WTC11 (cell line): ENCODE data around the gene LTBP1. TPM values are rescaled to one million over a fixed set of nuclear protein-coding genes. Genes with fewer than 3 reads are reported as not detected.

Experiments used
- ATAC-seq: fragments of 200-7000 bp; cut with Tn5 transposase; 2 replicates; pipeline ENCODE4 v1.10.0; 2021; ENCODE audit warnings: mild to moderate bottlenecking, moderate library complexity
- CTCF ChIA-PET: fragments of 300-600 bp; sonication (Branson Sonifier 250); formaldehyde crosslinking; loops from one replicate; lab custom pipeline; 2021; ENCODE audit warnings: antibody characterized with exemption; lab: Charles Lee
- POLR2A ChIA-PET: fragments of 350-600 bp; sonication (Branson Sonifier 250); formaldehyde crosslinking; loops from one replicate; lab custom pipeline; 2021; ENCODE audit warnings: antibody characterized with exemption; lab: Charles Lee
- DNase-seq: peaks from one replicate; pipeline ENCODE4 v3.0.0; 2021; ENCODE audit warnings: low spot score
- H3K27ac Mint-ChIP-seq: 2 replicates; pipeline ENCODE4 v1.8.0; 2021; ENCODE audit warnings: mixed read lengths
- H3K27me3 Mint-ChIP-seq: 2 replicates; pipeline ENCODE4 v1.8.0; 2021; ENCODE audit warnings: low read depth, mild to moderate bottlenecking, moderate library complexity, mixed read lengths
- H3K36me3 Mint-ChIP-seq: 2 replicates; pipeline ENCODE4 v1.8.0; 2021; ENCODE audit warnings: mixed read lengths
- H3K4me1 Mint-ChIP-seq: 2 replicates; pipeline ENCODE4 v1.8.0; 2022; ENCODE audit warnings: mixed read lengths
- H3K4me3 Mint-ChIP-seq: 2 replicates; pipeline ENCODE4 v1.8.0; 2021; ENCODE audit warnings: mild to moderate bottlenecking, moderate library complexity, mixed read lengths
- H3K9me3 Mint-ChIP-seq: 2 replicates; pipeline ENCODE4 v1.8.0; 2021; ENCODE audit warnings: mixed read lengths
- GABPB1 ChIP-seq: sonication (generic); formaldehyde crosslinking; IDR thresholded peaks from 2 replicates; pipeline ENCODE4 v1.8.1; 2023; ENCODE audit warnings: mild to moderate bottlenecking, missing genetic modification reagents
- RELA ChIP-seq: sonication (generic); formaldehyde crosslinking; IDR thresholded peaks from 2 replicates; pipeline ENCODE4 v1.8.1; 2022; ENCODE audit warnings: missing genetic modification reagents, mild to moderate bottlenecking, borderline replicate concordance
- ZBTB21 ChIP-seq: sonication (generic); formaldehyde crosslinking; IDR thresholded peaks from 2 replicates; pipeline ENCODE4 v1.8.1; 2023; ENCODE audit warnings: mild to moderate bottlenecking, missing genetic modification reagents, borderline replicate concordance
- total RNA-seq: library from RNA; stranded (reverse); gene quantifications from 3 replicates; pipeline ENCODE4 v1.2.3, GENCODE V29; 2021
- TF ChIP-seq, protein P1 (sequence below): sonication (generic); formaldehyde crosslinking; IDR thresholded peaks from 2 replicates; pipeline ENCODE4 v1.8.0; 2022; ENCODE audit warnings: mild to moderate bottlenecking, missing genetic modification reagents
- TF ChIP-seq, protein P2 (sequence below): sonication (generic); formaldehyde crosslinking; IDR thresholded peaks from 2 replicates; pipeline ENCODE4 v1.8.0; 2023; ENCODE audit warnings: missing genetic modification reagents, mild to moderate bottlenecking, borderline replicate concordance
- TF ChIP-seq, protein P3 (sequence below): sonication (generic); formaldehyde crosslinking; IDR thresholded peaks from 2 replicates; pipeline ENCODE4 v1.8.1; 2023; ENCODE audit warnings: mild to moderate bottlenecking, moderate library complexity, missing genetic modification reagents
- TF ChIP-seq, protein P4 (sequence below): sonication (generic); formaldehyde crosslinking; IDR thresholded peaks from 2 replicates; pipeline ENCODE4 v1.8.0; 2023; ENCODE audit warnings: mild to moderate bottlenecking, missing genetic modification reagents
- TF ChIP-seq, protein P5 (sequence below): sonication (generic); formaldehyde crosslinking; IDR thresholded peaks from 2 replicates; pipeline ENCODE4 v1.8.1; 2022; ENCODE audit warnings: low read depth, missing genetic modification reagents, borderline replicate concordance
- TF ChIP-seq, protein P6 (sequence below): sonication (generic); formaldehyde crosslinking; IDR thresholded peaks from 2 replicates; pipeline ENCODE4 v1.8.1; 2023; ENCODE audit warnings: mild to moderate bottlenecking, missing genetic modification reagents
- TF ChIP-seq, protein P7 (sequence below): sonication (generic); formaldehyde crosslinking; IDR thresholded peaks from 2 replicates; pipeline ENCODE4 v1.8.0; 2022; ENCODE audit warnings: mild to moderate bottlenecking, missing genetic modification reagents
- TF ChIP-seq, protein P8 (sequence below): fragments of 250-450 bp; sonication (Bioruptor Pico); IDR thresholded peaks from 2 replicates; pipeline ENCODE4 v1.8.0; 2021; ENCODE audit warnings: mild to moderate bottlenecking
- TF ChIP-seq, protein P9 (sequence below): fragments of 200-600 bp; IDR thresholded peaks from 2 replicates; pipeline ENCODE4 v1.8.0; 2022; ENCODE audit warnings: antibody characterized with exemption

The LTBP1 gene
- total RNA-seq, 1 experiment from 2014 or later = 33.6 TPM

DNA sequence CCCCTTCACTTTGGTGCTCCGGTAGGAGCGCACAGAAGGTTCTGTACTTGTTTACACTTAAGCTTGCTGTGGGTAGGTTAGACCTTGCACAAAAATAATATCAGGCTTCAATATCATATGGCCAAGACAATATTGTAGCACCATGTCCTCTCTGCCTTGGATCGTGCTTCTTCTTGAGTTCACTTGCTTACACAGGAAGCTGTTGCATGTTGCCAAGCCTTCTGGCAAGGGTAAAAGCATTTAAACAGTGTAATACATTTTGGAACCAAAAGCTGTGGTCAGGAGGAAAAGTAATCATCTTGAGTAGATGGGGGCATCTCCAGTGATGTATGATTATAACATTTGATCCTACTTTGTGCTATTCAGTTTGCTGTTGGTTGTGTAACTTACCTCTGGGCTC is 197.5 kb downstream of the LTBP1 start (continued):
- TF ChIP-seq ZBTB21 (CRISPR knock-in tag) (no peak), GABPB1 (CRISPR knock-in tag) (no peak)
- TF ChIP-seq, protein P1, sequence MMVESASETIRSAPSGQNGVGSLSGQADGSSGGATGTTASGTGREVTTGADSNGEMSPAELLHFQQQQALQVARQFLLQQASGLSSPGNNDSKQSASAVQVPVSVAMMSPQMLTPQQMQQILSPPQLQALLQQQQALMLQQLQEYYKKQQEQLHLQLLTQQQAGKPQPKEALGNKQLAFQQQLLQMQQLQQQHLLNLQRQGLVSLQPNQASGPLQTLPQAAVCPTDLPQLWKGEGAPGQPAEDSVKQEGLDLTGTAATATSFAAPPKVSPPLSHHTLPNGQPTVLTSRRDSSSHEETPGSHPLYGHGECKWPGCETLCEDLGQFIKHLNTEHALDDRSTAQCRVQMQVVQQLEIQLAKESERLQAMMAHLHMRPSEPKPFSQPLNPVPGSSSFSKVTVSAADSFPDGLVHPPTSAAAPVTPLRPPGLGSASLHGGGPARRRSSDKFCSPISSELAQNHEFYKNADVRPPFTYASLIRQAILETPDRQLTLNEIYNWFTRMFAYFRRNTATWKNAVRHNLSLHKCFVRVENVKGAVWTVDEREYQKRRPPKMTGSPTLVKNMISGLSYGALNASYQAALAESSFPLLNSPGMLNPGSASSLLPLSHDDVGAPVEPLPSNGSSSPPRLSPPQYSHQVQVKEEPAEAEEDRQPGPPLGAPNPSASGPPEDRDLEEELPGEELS (CRISPR knock-in tag) = no peak

DNA sequence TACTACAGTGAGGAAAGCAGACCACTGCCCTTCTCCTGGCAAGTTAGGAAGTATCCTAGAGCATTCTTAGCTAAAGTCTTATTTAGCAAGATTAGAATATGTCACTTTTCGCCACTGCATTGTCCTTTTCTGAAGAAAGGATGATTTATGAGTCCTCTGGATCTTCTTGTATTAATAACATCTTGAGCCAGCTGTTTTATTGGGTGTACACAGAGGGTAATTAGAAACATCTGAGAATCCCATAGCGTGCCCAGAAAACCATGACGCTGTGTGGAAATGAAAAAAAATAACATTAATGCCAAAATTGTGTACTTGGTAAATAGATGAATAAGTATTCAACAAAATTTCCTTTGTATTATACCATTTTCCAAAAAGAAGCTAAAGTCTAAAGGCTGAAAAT is 198.7 kb downstream of the LTBP1 start:
- H3K4me3 Mint-ChIP-seq = no peak overlapping the region
- TF ChIP-seq, protein P2, sequence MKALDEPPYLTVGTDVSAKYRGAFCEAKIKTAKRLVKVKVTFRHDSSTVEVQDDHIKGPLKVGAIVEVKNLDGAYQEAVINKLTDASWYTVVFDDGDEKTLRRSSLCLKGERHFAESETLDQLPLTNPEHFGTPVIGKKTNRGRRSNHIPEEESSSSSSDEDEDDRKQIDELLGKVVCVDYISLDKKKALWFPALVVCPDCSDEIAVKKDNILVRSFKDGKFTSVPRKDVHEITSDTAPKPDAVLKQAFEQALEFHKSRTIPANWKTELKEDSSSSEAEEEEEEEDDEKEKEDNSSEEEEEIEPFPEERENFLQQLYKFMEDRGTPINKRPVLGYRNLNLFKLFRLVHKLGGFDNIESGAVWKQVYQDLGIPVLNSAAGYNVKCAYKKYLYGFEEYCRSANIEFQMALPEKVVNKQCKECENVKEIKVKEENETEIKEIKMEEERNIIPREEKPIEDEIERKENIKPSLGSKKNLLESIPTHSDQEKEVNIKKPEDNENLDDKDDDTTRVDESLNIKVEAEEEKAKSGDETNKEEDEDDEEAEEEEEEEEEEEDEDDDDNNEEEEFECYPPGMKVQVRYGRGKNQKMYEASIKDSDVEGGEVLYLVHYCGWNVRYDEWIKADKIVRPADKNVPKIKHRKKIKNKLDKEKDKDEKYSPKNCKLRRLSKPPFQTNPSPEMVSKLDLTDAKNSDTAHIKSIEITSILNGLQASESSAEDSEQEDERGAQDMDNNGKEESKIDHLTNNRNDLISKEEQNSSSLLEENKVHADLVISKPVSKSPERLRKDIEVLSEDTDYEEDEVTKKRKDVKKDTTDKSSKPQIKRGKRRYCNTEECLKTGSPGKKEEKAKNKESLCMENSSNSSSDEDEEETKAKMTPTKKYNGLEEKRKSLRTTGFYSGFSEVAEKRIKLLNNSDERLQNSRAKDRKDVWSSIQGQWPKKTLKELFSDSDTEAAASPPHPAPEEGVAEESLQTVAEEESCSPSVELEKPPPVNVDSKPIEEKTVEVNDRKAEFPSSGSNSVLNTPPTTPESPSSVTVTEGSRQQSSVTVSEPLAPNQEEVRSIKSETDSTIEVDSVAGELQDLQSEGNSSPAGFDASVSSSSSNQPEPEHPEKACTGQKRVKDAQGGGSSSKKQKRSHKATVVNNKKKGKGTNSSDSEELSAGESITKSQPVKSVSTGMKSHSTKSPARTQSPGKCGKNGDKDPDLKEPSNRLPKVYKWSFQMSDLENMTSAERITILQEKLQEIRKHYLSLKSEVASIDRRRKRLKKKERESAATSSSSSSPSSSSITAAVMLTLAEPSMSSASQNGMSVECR (CRISPR knock-in tag) = no peak
- TF ChIP-seq, protein P3, sequence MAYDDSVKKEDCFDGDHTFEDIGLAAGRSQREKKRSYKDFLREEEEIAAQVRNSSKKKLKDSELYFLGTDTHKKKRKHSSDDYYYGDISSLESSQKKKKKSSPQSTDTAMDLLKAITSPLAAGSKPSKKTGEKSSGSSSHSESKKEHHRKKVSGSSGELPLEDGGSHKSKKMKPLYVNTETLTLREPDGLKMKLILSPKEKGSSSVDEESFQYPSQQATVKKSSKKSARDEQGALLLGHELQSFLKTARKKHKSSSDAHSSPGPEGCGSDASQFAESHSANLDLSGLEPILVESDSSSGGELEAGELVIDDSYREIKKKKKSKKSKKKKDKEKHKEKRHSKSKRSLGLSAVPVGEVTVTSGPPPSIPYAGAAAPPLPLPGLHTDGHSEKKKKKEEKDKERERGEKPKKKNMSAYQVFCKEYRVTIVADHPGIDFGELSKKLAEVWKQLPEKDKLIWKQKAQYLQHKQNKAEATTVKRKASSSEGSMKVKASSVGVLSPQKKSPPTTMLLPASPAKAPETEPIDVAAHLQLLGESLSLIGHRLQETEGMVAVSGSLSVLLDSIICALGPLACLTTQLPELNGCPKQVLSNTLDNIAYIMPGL (CRISPR knock-in tag) = no peak
- POLR2A ChIA-PET = no interaction called here

DNA sequence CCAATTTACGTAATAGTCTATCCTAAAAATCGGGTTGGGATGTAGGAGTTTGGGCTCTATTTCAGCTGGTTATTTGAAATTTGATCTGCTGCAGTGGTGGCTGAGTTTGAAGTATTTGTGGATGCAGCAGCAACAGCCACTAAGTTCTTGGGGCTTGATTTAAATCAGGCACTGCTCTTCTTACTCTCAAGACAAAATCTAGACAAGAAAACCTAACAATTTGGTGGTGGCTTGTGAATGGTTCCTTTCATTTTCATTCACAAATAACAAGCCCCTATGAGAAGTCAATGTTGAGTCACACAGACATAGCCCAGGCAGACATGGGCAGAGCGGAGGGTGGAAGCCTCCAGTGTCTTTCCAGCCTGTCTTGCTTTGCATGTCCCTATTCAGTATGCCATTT is 199.3 kb downstream of the LTBP1 start:
- ChIA-PET POLR2A (no interaction called here), CTCF (no interaction called here)
- TF ChIP-seq, protein P4, sequence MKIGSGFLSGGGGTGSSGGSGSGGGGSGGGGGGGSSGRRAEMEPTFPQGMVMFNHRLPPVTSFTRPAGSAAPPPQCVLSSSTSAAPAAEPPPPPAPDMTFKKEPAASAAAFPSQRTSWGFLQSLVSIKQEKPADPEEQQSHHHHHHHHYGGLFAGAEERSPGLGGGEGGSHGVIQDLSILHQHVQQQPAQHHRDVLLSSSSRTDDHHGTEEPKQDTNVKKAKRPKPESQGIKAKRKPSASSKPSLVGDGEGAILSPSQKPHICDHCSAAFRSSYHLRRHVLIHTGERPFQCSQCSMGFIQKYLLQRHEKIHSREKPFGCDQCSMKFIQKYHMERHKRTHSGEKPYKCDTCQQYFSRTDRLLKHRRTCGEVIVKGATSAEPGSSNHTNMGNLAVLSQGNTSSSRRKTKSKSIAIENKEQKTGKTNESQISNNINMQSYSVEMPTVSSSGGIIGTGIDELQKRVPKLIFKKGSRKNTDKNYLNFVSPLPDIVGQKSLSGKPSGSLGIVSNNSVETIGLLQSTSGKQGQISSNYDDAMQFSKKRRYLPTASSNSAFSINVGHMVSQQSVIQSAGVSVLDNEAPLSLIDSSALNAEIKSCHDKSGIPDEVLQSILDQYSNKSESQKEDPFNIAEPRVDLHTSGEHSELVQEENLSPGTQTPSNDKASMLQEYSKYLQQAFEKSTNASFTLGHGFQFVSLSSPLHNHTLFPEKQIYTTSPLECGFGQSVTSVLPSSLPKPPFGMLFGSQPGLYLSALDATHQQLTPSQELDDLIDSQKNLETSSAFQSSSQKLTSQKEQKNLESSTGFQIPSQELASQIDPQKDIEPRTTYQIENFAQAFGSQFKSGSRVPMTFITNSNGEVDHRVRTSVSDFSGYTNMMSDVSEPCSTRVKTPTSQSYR (CRISPR knock-in tag) = no peak
- TF ChIP-seq, protein P5, sequence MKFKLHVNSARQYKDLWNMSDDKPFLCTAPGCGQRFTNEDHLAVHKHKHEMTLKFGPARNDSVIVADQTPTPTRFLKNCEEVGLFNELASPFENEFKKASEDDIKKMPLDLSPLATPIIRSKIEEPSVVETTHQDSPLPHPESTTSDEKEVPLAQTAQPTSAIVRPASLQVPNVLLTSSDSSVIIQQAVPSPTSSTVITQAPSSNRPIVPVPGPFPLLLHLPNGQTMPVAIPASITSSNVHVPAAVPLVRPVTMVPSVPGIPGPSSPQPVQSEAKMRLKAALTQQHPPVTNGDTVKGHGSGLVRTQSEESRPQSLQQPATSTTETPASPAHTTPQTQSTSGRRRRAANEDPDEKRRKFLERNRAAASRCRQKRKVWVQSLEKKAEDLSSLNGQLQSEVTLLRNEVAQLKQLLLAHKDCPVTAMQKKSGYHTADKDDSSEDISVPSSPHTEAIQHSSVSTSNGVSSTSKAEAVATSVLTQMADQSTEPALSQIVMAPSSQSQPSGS (CRISPR knock-in tag) = no peak
- TF ChIP-seq, protein P6, sequence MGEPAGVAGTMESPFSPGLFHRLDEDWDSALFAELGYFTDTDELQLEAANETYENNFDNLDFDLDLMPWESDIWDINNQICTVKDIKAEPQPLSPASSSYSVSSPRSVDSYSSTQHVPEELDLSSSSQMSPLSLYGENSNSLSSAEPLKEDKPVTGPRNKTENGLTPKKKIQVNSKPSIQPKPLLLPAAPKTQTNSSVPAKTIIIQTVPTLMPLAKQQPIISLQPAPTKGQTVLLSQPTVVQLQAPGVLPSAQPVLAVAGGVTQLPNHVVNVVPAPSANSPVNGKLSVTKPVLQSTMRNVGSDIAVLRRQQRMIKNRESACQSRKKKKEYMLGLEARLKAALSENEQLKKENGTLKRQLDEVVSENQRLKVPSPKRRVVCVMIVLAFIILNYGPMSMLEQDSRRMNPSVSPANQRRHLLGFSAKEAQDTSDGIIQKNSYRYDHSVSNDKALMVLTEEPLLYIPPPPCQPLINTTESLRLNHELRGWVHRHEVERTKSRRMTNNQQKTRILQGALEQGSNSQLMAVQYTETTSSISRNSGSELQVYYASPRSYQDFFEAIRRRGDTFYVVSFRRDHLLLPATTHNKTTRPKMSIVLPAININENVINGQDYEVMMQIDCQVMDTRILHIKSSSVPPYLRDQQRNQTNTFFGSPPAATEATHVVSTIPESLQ = no peak
- TF ChIP-seq, protein P7, sequence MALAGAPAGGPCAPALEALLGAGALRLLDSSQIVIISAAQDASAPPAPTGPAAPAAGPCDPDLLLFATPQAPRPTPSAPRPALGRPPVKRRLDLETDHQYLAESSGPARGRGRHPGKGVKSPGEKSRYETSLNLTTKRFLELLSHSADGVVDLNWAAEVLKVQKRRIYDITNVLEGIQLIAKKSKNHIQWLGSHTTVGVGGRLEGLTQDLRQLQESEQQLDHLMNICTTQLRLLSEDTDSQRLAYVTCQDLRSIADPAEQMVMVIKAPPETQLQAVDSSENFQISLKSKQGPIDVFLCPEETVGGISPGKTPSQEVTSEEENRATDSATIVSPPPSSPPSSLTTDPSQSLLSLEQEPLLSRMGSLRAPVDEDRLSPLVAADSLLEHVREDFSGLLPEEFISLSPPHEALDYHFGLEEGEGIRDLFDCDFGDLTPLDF (CRISPR knock-in tag) = no peak
- TF ChIP-seq, protein P8, sequence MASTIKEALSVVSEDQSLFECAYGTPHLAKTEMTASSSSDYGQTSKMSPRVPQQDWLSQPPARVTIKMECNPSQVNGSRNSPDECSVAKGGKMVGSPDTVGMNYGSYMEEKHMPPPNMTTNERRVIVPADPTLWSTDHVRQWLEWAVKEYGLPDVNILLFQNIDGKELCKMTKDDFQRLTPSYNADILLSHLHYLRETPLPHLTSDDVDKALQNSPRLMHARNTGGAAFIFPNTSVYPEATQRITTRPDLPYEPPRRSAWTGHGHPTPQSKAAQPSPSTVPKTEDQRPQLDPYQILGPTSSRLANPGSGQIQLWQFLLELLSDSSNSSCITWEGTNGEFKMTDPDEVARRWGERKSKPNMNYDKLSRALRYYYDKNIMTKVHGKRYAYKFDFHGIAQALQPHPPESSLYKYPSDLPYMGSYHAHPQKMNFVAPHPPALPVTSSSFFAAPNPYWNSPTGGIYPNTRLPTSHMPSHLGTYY (CRISPR knock-in tag) = no peak
- TF ChIP-seq, protein P9, sequence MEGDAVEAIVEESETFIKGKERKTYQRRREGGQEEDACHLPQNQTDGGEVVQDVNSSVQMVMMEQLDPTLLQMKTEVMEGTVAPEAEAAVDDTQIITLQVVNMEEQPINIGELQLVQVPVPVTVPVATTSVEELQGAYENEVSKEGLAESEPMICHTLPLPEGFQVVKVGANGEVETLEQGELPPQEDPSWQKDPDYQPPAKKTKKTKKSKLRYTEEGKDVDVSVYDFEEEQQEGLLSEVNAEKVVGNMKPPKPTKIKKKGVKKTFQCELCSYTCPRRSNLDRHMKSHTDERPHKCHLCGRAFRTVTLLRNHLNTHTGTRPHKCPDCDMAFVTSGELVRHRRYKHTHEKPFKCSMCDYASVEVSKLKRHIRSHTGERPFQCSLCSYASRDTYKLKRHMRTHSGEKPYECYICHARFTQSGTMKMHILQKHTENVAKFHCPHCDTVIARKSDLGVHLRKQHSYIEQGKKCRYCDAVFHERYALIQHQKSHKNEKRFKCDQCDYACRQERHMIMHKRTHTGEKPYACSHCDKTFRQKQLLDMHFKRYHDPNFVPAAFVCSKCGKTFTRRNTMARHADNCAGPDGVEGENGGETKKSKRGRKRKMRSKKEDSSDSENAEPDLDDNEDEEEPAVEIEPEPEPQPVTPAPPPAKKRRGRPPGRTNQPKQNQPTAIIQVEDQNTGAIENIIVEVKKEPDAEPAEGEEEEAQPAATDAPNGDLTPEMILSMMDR = no peak
- TF ChIP-seq RELA = no peak
- Mint-ChIP-seq H3K36me3 (no peaks in the 10 kb centered on the region), H3K9me3 (no peaks in the 10 kb centered on the region), H3K27ac (peak overlapping the region; percentile 17; the same call in 1 of the 2 replicates), H3K27me3 (no peaks in the 10 kb centered on the region), H3K4me3 (no peak overlapping the region), H3K4me1 (peaks cover 13% of the 10 kb centered on the region)
- ATAC-seq (no peak), DNase-seq (no peak)

More for the DNA sequence above, 198.7 kb downstream of the LTBP1 start:
- Mint-ChIP-seq H3K36me3 (no peaks in the 10 kb centered on the region), H3K4me1 (peaks cover 13% of the 10 kb centered on the region), H3K27me3 (no peaks in the 10 kb centered on the region), H3K27ac (no peak overlapping the region), H3K9me3 (no peaks in the 10 kb centered on the region)
- DNase-seq = no peak
- CTCF ChIA-PET = no interaction called here
- no peak for ATAC-seq
